Measurements from ENCODE around the gene HMCN2.
A peak's percentile ranks its signal among the peaks of the same experiment; 100 is the strongest.
"Not testable (repeated sequence)": the region's sequence is repeated elsewhere in the genome, so short reads cannot be mapped to it uniquely, and the experiment has no call there.

Gene HMCN2

GRCh38 chr9:130256644-130257043 lies 8.9 kb upstream of the HMCN2 start:
- Histone ChIP-seq H3K9ac (ENCODE audit: low read length) (no peak overlapping the region), H3K27ac (ENCODE audit: low read depth, low read length) (no peak overlapping the region), H3K27me3 (ENCODE audit: control insufficient read depth, insufficient read depth, low read length) (0 out of 2 replicates have a peak, but pooled peaks cover 4% of the 10 kb centered on the region), H3K9me3 (ENCODE audit: control insufficient read depth, insufficient read depth, low read depth, low read length) (peaks cover 12% of the 10 kb centered on the region), H3K4me1 (ENCODE audit: control insufficient read depth, insufficient read depth, low read length) (no peaks in the 10 kb centered on the region), H3K4me3 (ENCODE audit: low read depth, low read length) (no peak overlapping the region), H3K36me3 (ENCODE audit: control insufficient read depth, insufficient read depth, low read length) (no peaks in the 10 kb centered on the region)

GRCh38 chr9:130258137-130258536 lies 7.4 kb upstream of the HMCN2 start:
- H3K4me1 ChIP-seq (ENCODE audit: control insufficient read depth, insufficient read depth, low read length); H3K4me3 ChIP-seq (ENCODE audit: low read depth, low read length); H3K27me3 ChIP-seq (ENCODE audit: control insufficient read depth, insufficient read depth, low read length); H3K27ac ChIP-seq (ENCODE audit: low read depth, low read length); H3K9ac ChIP-seq (ENCODE audit: low read length); H3K36me3 ChIP-seq (ENCODE audit: control insufficient read depth, insufficient read depth, low read length): not testable (repeated sequence)
- H3K9me3 ChIP-seq (ENCODE audit: control insufficient read depth, insufficient read depth, low read depth, low read length), result peaks cover 12% of the 10 kb centered on the region

GRCh38 chr9:130259044-130259443 lies 6.5 kb upstream of the HMCN2 start:
- Histone ChIP-seq H3K27me3 (ENCODE audit: control insufficient read depth, insufficient read depth, low read length) (peaks cover 12% of the 10 kb centered on the region; the same call in 1 of the 2 replicates), H3K9me3 (ENCODE audit: control insufficient read depth, insufficient read depth, low read depth, low read length) (peaks cover 12% of the 10 kb centered on the region), H3K9ac (ENCODE audit: low read length) (no peak overlapping the region), H3K27ac (ENCODE audit: low read depth, low read length) (no peak overlapping the region), H3K4me1 (ENCODE audit: control insufficient read depth, insufficient read depth, low read length) (0 out of 2 replicates have a peak, but pooled peaks cover 4% of the 10 kb centered on the region), H3K4me3 (ENCODE audit: low read depth, low read length) (no peak overlapping the region), H3K36me3 (ENCODE audit: control insufficient read depth, insufficient read depth, low read length) (no peaks in the 10 kb centered on the region)

- H3K27me3 ChIP-seq (ENCODE audit: control insufficient read depth, insufficient read depth, low read length), result peaks cover 32% of the 10 kb centered on the region
These were observed 4.5 kb upstream of the HMCN2 start for GRCh38 chr9:130260816-130261765.

GRCh38 chr9:130262061-130262745 lies 3.4 kb upstream of the HMCN2 start:
- Histone ChIP-seq H3K27me3 (ENCODE audit: control insufficient read depth, insufficient read depth, low read length) (peaks cover 43% of the 10 kb centered on the region), H3K4me3 (ENCODE audit: low read depth, low read length) (no peak overlapping the region), H3K9me3 (ENCODE audit: control insufficient read depth, insufficient read depth, low read depth, low read length) (peaks cover 12% of the 10 kb centered on the region), H3K4me1 (ENCODE audit: control insufficient read depth, insufficient read depth, low read length) (peaks cover 4% of the 10 kb centered on the region; the same call in 1 of the 2 replicates), H3K36me3 (ENCODE audit: control insufficient read depth, insufficient read depth, low read length) (no peaks in the 10 kb centered on the region), H3K9ac (ENCODE audit: low read length) (no peak overlapping the region), H3K27ac (ENCODE audit: low read depth, low read length) (no peak overlapping the region)

More at GRCh38 chr9:130260816-130261765, 4.5 kb upstream of the HMCN2 start:
- peaks cover 12% of the 10 kb centered on the region for H3K9me3 ChIP-seq (ENCODE audit: control insufficient read depth, insufficient read depth, low read depth, low read length)
- no peak overlapping the region for H3K27ac ChIP-seq (ENCODE audit: low read depth, low read length)
- H3K4me3 ChIP-seq (ENCODE audit: low read depth, low read length), result no peak overlapping the region
- H3K36me3 ChIP-seq (ENCODE audit: control insufficient read depth, insufficient read depth, low read length), result no peaks in the 10 kb centered on the region
- H3K4me1 ChIP-seq (ENCODE audit: control insufficient read depth, insufficient read depth, low read length), result 0 out of 2 replicates have a peak, but pooled peaks cover 4% of the 10 kb centered on the region
- H3K9ac ChIP-seq (ENCODE audit: low read length), result no peak overlapping the region

GRCh38 chr9:130262771-130263170 lies 2.8 kb upstream of the HMCN2 start:
- Histone ChIP-seq H3K27ac (ENCODE audit: low read depth, low read length) (no peak overlapping the region), H3K9me3 (ENCODE audit: control insufficient read depth, insufficient read depth, low read depth, low read length) (peaks cover 12% of the 10 kb centered on the region), H3K4me1 (ENCODE audit: control insufficient read depth, insufficient read depth, low read length) (peaks cover 4% of the 10 kb centered on the region; the same call in 1 of the 2 replicates), H3K27me3 (ENCODE audit: control insufficient read depth, insufficient read depth, low read length) (peaks cover 49% of the 10 kb centered on the region), H3K9ac (ENCODE audit: low read length) (no peak overlapping the region), H3K4me3 (ENCODE audit: low read depth, low read length) (no peak overlapping the region), H3K36me3 (ENCODE audit: control insufficient read depth, insufficient read depth, low read length) (no peaks in the 10 kb centered on the region)

GRCh38 chr9:130263601-130264413 lies 1.8 kb upstream of the HMCN2 start:
- Histone ChIP-seq H3K9me3 (ENCODE audit: control insufficient read depth, insufficient read depth, low read depth, low read length) (peaks cover 8% of the 10 kb centered on the region), H3K4me1 (ENCODE audit: control insufficient read depth, insufficient read depth, low read length) (peaks cover 4% of the 10 kb centered on the region), H3K36me3 (ENCODE audit: control insufficient read depth, insufficient read depth, low read length) (no peaks in the 10 kb centered on the region), H3K4me3 (ENCODE audit: low read depth, low read length) (no peak overlapping the region), H3K27ac (ENCODE audit: low read depth, low read length) (no peak overlapping the region), H3K9ac (ENCODE audit: low read length) (no peak overlapping the region), H3K27me3 (ENCODE audit: control insufficient read depth, insufficient read depth, low read length) (peaks cover 54% of the 10 kb centered on the region)

DNA sequence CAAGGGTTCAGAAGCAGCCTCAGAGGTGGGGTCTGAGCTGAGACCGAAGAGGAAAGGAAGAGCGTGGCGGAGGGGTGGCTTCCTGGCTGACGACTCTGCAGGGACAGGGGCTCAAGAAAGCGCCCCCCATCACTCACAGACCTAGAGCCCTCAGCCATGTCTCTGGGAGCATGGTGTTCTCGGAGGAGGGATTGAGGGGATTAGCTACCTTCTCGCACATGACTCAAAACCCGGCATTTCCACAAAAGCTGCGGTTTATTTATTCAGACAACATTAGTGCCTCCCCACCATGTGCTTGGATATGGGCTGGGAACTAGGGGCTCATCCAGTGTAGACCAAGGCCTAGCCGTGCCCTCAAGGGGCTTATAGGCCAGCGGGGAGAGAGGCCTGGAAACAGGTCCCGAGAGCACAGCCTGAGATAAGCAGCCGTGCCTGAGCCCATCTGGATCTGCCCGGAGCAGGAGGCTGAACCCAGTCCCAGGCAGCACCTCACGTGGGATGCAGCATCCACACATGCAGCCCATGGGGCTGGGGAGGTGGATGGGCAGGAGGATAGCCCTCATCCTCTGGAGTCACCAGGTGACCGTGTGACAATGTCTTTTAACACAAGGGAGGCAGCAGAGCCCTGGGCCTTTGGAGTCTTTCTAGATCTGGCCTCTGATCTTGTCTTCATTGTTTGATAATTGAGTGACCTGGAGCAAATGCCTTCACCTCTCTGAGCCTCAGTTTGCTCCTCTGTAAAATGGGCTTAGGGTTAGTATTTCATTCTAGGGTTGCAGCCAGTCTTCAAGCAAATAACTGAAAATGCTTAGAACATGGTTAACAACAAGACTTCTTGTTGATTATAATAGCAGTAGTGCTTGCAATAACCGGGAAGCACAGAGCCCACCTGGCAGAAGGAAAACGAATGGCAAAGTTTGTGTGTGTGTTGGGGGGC lies 878 bp upstream of the HMCN2 start:
- Histone ChIP-seq H3K27ac (ENCODE audit: low read depth, low read length) (no peak overlapping the region), H3K27me3 (ENCODE audit: control insufficient read depth, insufficient read depth, low read length) (peaks cover 54% of the 10 kb centered on the region), H3K4me3 (ENCODE audit: low read depth, low read length) (peak overlapping the region; percentile 68)

DNA sequence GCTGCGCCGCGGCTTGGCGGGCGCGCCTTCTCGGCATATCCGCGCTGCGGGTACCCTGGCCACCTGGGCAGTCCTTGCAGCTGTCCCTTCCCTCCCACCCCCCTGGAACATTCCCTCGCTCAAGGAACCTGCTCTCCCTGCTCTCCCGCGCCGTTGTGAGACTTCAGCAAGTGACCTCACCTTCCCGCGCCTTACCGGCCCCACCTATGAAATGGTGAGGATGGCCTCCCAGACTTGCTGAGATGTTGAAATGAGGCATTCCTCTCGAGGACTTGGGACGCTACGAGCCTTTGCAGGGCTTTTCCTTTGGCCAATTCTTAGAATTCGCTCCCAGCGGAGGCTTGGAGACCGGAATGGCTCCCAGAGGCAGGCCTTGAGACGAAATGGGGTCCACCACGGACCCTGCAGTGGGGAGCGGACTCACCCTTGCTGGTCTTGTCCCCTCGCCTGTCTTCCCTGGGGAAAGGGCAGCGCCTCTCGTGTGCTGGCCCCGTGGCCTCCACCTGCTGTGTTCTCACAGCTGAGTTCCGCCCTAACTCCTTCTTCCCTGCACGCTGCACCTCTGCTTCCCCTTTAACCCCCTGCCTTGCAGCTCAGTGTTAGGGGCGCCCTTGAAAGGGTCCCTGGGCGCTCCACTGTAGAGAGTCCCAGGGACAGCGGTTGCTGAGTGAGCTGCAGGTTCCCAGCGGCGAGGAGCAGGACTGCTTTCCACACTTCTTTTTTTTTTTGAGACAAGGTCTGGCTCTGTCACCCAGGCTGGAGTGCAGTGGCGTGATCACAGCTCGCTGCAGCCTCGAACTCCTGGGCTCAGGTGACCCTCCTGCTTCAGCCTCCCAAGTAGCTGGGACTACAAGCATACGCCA lies 907 bp downstream of the HMCN2 start:
- Histone ChIP-seq H3K27ac (ENCODE audit: low read depth, low read length) (no peak overlapping the region), H3K9ac (ENCODE audit: low read length) (no peak overlapping the region), H3K36me3 (ENCODE audit: control insufficient read depth, insufficient read depth, low read length) (no peaks in the 10 kb centered on the region), H3K27me3 (ENCODE audit: control insufficient read depth, insufficient read depth, low read length) (peaks cover 51% of the 10 kb centered on the region), H3K4me3 (ENCODE audit: low read depth, low read length) (peak overlapping the region; percentile 68), H3K9me3 (ENCODE audit: control insufficient read depth, insufficient read depth, low read depth, low read length) (no peaks in the 10 kb centered on the region), H3K4me1 (ENCODE audit: control insufficient read depth, insufficient read depth, low read length) (peaks cover 4% of the 10 kb centered on the region)

More for the DNA sequence above, 878 bp upstream of the HMCN2 start:
- Histone ChIP-seq H3K4me1 (ENCODE audit: control insufficient read depth, insufficient read depth, low read length) (peaks cover 4% of the 10 kb centered on the region), H3K9me3 (ENCODE audit: control insufficient read depth, insufficient read depth, low read depth, low read length) (no peaks in the 10 kb centered on the region), H3K9ac (ENCODE audit: low read length) (no peak overlapping the region), H3K36me3 (ENCODE audit: control insufficient read depth, insufficient read depth, low read length) (no peaks in the 10 kb centered on the region)

Measured in HUES6 (cell line).